Mesothelial cell of epicardium (in vitro differentiated cells): ENCODE results near the gene HES4. TPM values are rescaled to one million over a fixed set of nuclear protein-coding genes. Genes with fewer than 3 reads are reported as not detected.
"Not testable (repeated sequence)": the region's sequence is repeated elsewhere in the genome, so short reads cannot be mapped to it uniquely, and the experiment has no call there.

Experiments used
- DNase-seq, 2 experiments: peaks; one replicate each; pipeline ENCODE4 v3.0.0; 2021; ENCODE audit warnings: low spot score in 2 of 2; ENCODE audit not compliant: unreplicated experiment in 2 of 2
- H3K27ac Mint-ChIP-seq: 2 replicates; pipeline ENCODE4 v1.8.0; 2021; ENCODE audit warnings: mixed read lengths
- H3K27me3 Mint-ChIP-seq: 2 replicates; pipeline ENCODE4 v1.8.0; 2021; ENCODE audit warnings: low read depth, mixed read lengths
- H3K36me3 Mint-ChIP-seq: 2 replicates; pipeline ENCODE4 v1.8.0; 2021; ENCODE audit warnings: mixed read lengths
- H3K4me1 Mint-ChIP-seq: 2 replicates; pipeline ENCODE4 v1.8.0; 2021; ENCODE audit warnings: mixed read lengths
- H3K4me3 Mint-ChIP-seq: 2 replicates; pipeline ENCODE4 v1.8.0; 2021; ENCODE audit warnings: mild to moderate bottlenecking, moderate library complexity, mixed read lengths
- H3K9me3 Mint-ChIP-seq: 2 replicates; pipeline ENCODE4 v1.8.0; 2021; ENCODE audit warnings: mixed read lengths
- CTCF ChIP-seq: fragments of 200-600 bp; sonication (generic); IDR thresholded peaks from one replicate; pipeline ENCODE4 v1.5.0; 2021; ENCODE audit warnings: antibody characterized with exemption; ENCODE audit not compliant: unreplicated experiment
- total RNA-seq: library from RNA; stranded (reverse); gene quantifications from 3 replicates; pipeline ENCODE4 v1.2.1, GENCODE V29; 2021

HES4 gene
- total RNA-seq, 1 donor from 2014 or later, result 92.0 TPM

- Mint-ChIP-seq H3K9me3 (no peaks in the 10 kb centered on the region), H3K27me3 (no peaks in the 10 kb centered on the region), H3K36me3 (peaks cover 3% of the 10 kb centered on the region), H3K4me3 (peak overlapping the region; percentile 78), H3K4me1 (peaks cover 35% of the 10 kb centered on the region), H3K27ac (peak overlapping the region; percentile 79)
- no peak for TF ChIP-seq CTCF
- DNase-seq, result no peak
These were observed 21.4 kb upstream of the HES4 start for GRCh38 chr1:1021010-1021919.

DNA sequence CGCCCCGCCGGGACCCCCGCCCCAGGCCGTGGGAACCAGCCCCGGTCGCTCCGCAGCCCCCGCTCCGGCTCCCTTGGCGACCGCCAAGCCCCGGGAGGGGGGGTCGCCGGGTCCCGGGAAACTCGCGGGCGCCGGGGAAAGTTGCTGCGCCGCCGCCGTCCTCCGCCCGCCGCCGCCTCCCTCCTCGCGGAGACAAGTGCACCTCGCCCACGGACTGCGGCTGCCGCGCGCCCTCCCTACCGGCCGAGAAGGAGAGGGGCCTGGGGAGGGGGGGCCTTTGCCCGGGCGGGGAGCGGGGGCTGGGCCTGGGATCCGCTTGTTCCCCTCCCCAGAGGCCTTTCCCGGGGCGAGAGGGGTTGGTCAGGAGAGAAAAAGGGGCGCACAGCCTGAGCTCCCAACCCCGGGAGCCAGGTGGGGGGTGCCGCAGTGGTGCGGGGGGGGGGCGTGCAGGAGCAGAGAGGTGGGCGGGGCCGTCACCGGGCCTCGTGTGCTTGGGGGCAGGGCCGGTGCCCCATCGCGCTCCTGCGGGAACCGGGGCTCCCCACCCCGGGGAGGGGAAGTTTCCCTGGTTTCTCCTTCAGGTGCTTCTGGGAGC is 20.6 kb upstream of the HES4 start:
- H3K9me3 Mint-ChIP-seq, result no peaks in the 10 kb centered on the region
- no peak overlapping the region for H3K27ac Mint-ChIP-seq
- H3K4me3 Mint-ChIP-seq, result peak overlapping the region; percentile 78
- no peaks in the 10 kb centered on the region for H3K27me3 Mint-ChIP-seq
- H3K4me1 Mint-ChIP-seq, result peaks cover 29% of the 10 kb centered on the region
- H3K36me3 Mint-ChIP-seq, result peaks cover 3% of the 10 kb centered on the region
- TF ChIP-seq CTCF, result no peak
- DNase-seq, result no peak

- H3K9me3 Mint-ChIP-seq, result no peaks in the 10 kb centered on the region
- H3K27me3 Mint-ChIP-seq, result no peaks in the 10 kb centered on the region
- H3K36me3 Mint-ChIP-seq, result peaks cover 3% of the 10 kb centered on the region
- peaks cover 31% of the 10 kb centered on the region for H3K4me1 Mint-ChIP-seq
- no peak for TF ChIP-seq CTCF
- no peak for DNase-seq
- peak within 1 kb of the TSS; percentile 79 for H3K27ac Mint-ChIP-seq
- peak within 1 kb of the TSS; percentile 78 for H3K4me3 Mint-ChIP-seq
These were observed 20.1 kb upstream of the HES4 start, which contains the start of gene AGRN for GRCh38 chr1:1020000-1020404. Gene AGRN, plus strand, starts transcription at chr1:1020120. Its CDS starts 53 bp downstream, at chr1:1020173.

- Mint-ChIP-seq H3K9me3 (no peaks in the 10 kb centered on the region), H3K27me3 (no peaks in the 10 kb centered on the region), H3K4me1 (peaks cover 34% of the 10 kb centered on the region), H3K4me3 (peak overlapping the region; percentile 54), H3K36me3 (peaks cover 3% of the 10 kb centered on the region), H3K27ac (peak overlapping the region; percentile 6)
- peak; percentile 45 for TF ChIP-seq CTCF
- peak; percentile 84 to 87 for DNase-seq
These were observed 19.5 kb upstream of the HES4 start for GRCh38 chr1:1019122-1019999.

GRCh38 chr1:1018321-1018685 is 18.4 kb upstream of the HES4 start:
- H3K27ac Mint-ChIP-seq, H3K27me3 Mint-ChIP-seq, H3K4me3 Mint-ChIP-seq: not testable (repeated sequence)

DNA sequence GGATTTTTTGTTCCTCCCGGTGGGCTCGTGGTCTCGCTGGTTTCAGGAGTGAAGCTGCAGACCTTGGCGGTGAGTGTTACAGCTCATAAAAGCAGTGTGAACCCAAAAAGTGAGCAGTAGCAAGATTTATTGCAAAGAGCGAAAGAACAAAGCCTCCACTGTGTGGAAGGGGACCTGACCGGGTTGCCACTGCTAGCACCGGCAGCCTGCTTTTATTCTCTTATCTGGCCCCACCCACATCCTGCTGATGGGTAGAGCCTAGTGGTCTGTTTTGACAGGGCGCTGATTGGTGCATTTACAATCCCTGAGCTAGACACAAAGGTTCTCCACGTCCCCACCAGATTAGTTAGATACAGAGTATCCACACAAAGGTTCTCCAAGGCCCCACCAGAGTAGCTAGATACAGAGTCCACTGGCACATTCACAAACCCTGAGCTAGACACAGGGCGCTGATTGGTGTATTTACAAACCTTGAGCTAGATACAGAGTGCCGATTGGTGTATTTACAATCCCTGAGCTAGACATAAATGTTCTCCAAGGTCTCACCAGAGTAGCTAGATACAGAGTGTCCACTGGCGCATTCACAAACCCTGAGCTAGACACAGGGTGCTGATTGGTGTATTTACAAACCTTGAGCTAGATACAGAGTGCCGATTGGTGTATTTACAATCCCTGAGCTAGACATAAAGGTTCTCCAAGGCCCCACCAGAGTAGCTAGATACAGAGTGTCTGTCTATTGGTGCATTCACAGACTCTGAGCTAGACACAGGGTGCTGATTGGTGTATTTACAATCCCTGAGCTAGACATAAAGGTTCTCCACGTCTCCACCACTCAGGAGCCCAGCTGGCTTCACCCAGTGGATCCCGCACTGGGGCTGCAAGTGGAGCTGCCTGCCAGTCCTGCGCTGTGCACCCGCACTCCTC is 17.8 kb upstream of the HES4 start:
- H3K27me3 Mint-ChIP-seq, H3K4me3 Mint-ChIP-seq, H3K36me3 Mint-ChIP-seq, DNase-seq, H3K9me3 Mint-ChIP-seq: not testable (repeated sequence)
- peak overlapping the region; percentile 67 for H3K27ac Mint-ChIP-seq
- peaks cover 42% of the 10 kb centered on the region for H3K4me1 Mint-ChIP-seq

More at GRCh38 chr1:1018321-1018685, 18.4 kb upstream of the HES4 start:
- H3K9me3 Mint-ChIP-seq, H3K36me3 Mint-ChIP-seq, DNase-seq: not testable (repeated sequence)
- H3K4me1 Mint-ChIP-seq, result peaks cover 43% of the 10 kb centered on the region
